OCI-LY1 (cell line): ENCODE measurements around the gene CBLB.

Source experiments
- EZH2 ChIP-seq: fragments of 200-600 bp; sonication (generic), shearing (Covaris generic); IDR thresholded peaks from 2 replicates; pipeline ENCODE4 v1.8.0; 2017; ENCODE audit warnings: borderline replicate concordance, mixed run types, mild to moderate bottlenecking, antibody characterized with exemption, low read length, moderate library complexity, mixed read lengths
- TF ChIP-seq, protein P1 (sequence below): fragments of 200-600 bp; sonication (generic), shearing (Covaris generic); IDR thresholded peaks from 2 replicates; pipeline ENCODE4 v1.5.1; 2017; ENCODE audit warnings: mild to moderate bottlenecking, antibody characterized with exemption, low read length, moderate library complexity, mixed read lengths

DNA sequence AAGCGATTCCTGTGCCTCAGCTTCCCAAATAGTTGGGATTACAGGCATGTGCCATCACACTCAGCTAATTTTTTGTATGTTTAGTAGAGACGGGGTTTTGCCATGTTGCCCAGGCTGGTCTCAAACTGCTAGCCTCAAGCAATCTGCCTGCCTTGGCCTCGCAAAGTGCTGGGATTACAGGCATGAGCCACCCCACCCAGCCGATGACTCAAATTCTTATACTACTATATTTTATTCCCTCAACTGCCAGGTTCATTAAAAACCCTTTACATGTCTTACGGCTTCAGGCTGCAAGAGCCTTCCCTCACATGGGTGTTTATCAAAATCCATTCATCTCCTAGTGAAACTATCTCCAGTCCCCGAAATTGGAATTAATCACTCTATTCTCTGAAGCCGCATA, 63.4 kb downstream of the CBLB start:
- TF ChIP-seq, protein P1, sequence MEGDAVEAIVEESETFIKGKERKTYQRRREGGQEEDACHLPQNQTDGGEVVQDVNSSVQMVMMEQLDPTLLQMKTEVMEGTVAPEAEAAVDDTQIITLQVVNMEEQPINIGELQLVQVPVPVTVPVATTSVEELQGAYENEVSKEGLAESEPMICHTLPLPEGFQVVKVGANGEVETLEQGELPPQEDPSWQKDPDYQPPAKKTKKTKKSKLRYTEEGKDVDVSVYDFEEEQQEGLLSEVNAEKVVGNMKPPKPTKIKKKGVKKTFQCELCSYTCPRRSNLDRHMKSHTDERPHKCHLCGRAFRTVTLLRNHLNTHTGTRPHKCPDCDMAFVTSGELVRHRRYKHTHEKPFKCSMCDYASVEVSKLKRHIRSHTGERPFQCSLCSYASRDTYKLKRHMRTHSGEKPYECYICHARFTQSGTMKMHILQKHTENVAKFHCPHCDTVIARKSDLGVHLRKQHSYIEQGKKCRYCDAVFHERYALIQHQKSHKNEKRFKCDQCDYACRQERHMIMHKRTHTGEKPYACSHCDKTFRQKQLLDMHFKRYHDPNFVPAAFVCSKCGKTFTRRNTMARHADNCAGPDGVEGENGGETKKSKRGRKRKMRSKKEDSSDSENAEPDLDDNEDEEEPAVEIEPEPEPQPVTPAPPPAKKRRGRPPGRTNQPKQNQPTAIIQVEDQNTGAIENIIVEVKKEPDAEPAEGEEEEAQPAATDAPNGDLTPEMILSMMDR: no peak
- no peak for TF ChIP-seq EZH2
